ENCODE measurements around the gene ODF2L.

ODF2L gene

DNA sequence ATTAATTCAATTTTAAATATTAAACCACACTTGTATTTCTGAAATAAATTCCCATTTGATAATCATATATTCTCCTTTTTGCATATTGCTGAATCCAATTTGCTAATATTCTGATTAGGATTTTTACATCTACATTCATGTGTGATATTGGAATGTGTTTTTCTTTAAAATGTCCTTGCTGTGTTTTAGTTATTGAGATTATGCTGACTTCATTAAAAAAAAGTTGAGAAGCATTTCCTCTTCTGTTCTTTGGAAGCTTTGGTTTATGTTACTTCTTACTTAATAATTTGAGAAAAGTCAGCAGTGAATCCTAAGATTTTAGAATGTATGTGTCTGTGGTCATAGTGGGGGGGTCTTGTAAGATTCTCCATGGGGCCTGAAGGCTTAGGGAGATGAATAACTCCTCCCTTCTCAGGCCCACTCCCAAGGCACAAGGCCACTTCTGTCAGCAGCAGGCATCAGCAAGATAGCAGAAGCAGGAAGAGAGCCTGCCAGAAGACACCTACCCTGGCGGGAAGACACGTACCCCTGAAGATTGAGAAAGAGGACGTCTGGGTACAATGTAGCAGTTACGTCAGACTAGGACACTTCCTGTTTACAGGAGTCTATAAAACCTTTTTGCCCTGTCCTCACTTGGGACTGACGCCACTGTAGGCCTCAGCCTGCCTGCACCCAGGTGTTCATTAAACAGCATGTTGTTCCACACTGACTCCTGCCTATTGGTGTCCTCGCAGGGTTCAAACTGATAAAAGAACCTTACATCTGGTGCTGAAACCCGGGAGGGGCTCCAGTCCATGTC lies 56.9 kb downstream of the ODF2L start:
- TF ChIP-seq JUND (IDR thresholded peaks at IDR 0.05; ENCODE audit: low read depth): no peak
- in situ Hi-C loops (cut with HindIII; ENCODE audit: low pct_unique_long_range_greater_than_20kb, low sequenced_read_pairs): no loop called here
- DNase-seq (ENCODE audit: low read depth in 1 of 2, low spot score in 1 of 2): no peak

DNA sequence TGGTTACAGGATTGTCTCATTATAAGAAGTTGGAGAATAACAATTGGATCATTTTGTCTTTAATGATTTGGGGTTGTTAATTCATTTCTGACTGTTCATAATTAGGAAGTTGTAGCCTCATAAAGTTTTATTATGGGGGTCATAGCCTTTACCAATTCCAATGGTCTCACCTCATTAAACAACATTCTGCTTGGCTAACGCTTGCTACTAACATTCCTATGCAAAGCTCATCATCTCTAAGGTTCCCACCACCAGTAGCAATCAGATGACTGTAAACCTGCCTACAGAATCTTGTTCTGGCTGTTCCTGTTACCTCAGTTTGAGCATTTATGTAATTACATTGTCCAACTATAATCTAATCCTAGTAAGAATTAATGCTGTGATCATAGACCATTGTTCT lies 60.2 kb downstream of the ODF2L start:
- in situ Hi-C loops (cut with HindIII; ENCODE audit: low pct_unique_long_range_greater_than_20kb, low sequenced_read_pairs): no loop called here
- DNase-seq (ENCODE audit: low read depth in 1 of 2, low spot score in 1 of 2): no peak
- no peak for TF ChIP-seq JUND (IDR thresholded peaks at IDR 0.05; ENCODE audit: low read depth)

DNA sequence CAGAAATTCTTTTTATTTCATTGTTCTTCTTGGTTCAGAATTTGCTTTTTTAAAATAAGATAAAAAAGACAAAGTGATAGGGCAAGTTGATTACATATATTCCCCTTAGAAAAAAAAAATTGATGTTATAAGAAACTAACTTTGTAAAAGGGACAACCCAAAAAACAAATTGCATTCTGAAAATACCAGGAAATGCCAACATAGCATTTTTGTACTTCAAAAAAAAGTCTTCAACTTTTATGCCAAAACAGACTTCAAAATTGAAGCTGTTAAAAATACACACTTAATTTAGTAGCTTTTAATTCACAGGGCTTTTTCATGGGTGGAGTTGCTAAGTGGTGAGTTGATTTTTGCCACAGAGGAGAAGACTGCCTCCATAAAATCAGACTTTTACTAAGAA lies 70.9 kb downstream of the ODF2L start:
- no peak for DNase-seq (ENCODE audit: low read depth in 1 of 2, low spot score in 1 of 2)
- in situ Hi-C loops (cut with HindIII; ENCODE audit: low pct_unique_long_range_greater_than_20kb, low sequenced_read_pairs): no loop called here
- no peak for TF ChIP-seq JUND (IDR thresholded peaks at IDR 0.05; ENCODE audit: low read depth)

DNA sequence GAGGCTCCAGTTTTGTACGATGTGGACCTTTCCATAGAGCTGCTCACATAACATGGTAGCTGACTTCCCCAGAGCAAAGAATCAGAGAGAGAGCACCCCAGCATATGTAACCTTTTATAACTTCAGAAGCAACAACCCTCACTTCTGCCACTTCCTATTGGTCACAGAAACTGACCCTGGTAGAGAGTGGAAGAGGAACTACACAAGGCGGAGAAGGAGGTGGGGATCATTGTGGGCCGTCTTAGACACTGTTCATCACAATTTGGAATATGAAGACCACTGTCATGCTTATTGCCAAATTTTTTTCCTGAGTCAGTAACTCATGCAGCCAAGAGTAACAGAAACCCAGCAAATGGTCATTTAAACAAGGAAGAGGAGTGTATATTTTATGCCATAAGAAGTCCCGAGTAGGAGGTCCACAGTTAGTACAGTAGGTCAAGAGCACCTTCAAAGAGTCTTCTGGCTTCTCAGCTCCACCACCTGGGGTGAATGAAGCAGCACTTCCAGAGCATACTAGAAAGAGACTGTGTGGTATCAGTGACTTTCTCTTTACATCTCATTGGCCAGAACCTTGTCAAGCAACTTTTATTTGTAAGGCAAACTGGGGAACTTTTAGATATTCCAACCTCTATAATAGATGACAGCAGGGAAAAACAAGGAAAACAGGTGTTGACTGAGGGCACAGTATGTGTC lies 71.8 kb downstream of the ODF2L start:
- no peak for TF ChIP-seq JUND (IDR thresholded peaks at IDR 0.05; ENCODE audit: low read depth)
- DNase-seq (ENCODE audit: low read depth in 1 of 2, low spot score in 1 of 2): no peak
- in situ Hi-C loops (cut with HindIII; ENCODE audit: low pct_unique_long_range_greater_than_20kb, low sequenced_read_pairs): no loop called here

DNA sequence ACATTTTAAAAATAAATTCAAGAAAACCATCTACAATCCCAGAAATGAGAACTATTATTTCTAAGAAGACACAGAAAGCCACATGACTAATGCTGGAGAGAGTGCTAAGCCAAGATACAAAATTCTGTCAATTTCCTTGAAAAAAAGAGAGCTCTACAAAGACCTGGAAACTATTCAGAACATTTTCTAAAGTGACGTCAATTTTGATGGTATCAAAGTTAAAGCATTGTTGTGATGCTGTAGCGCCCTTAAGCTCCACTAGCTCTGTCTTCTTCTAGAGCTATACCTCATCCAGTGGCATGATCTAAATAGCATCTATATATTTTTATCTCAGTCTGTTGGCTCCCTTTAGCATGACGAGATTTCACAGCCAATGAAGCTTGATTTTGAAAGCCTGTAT lies 73.9 kb downstream of the ODF2L start:
- in situ Hi-C loops (cut with HindIII; ENCODE audit: low pct_unique_long_range_greater_than_20kb, low sequenced_read_pairs): no loop called here

DNA sequence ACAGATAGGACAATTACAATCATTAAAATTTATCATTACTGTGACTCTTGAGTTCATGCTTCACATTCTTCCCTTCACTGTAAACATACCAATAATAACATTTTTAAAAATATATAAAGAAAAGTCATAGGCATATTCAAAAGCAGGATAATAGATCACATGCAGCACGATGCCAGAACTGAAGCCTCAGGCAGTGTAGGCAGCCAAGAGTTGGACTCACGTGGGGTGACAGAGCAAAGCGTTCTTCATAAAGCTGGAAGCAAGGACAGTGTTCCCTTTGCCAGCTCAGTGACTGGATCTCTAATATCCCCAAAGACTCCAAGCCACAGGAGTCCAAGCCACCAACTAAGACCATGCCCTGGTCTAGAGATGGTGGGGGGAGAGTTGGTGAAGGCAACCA lies 77.7 kb downstream of the ODF2L start:
- TF ChIP-seq JUND (IDR thresholded peaks at IDR 0.05; ENCODE audit: low read depth): no peak
- DNase-seq (ENCODE audit: low read depth in 1 of 2, low spot score in 1 of 2): no peak
- in situ Hi-C loops (cut with HindIII; ENCODE audit: low pct_unique_long_range_greater_than_20kb, low sequenced_read_pairs): no loop called here

More for the DNA sequence above, 73.9 kb downstream of the ODF2L start:
- no peak for TF ChIP-seq JUND (IDR thresholded peaks at IDR 0.05; ENCODE audit: low read depth)
- no peak for DNase-seq (ENCODE audit: low read depth in 1 of 2, low spot score in 1 of 2)

DNA sequence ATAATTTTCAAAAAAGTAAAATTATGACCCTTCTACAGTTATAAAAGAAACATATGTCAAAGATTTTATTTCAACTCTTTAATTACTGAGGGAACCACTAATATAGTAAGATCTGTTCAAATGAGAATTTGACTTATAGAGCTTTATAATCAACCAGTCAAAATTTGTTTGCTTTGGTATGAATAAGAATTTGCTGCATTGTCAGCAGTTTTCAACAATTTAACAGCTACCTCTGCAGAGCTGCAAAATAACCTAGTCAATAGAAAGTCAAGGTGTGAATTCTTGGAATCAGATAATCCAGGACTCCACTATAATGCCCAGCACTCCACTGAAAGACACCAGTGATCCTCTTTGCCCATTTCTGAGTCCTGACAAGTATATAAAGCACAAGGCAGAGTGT lies 78.2 kb downstream of the ODF2L start:
- no peak for TF ChIP-seq JUND (IDR thresholded peaks at IDR 0.05; ENCODE audit: low read depth)
- in situ Hi-C loops (cut with HindIII; ENCODE audit: low pct_unique_long_range_greater_than_20kb, low sequenced_read_pairs): no loop called here
- no peak for DNase-seq (ENCODE audit: low read depth in 1 of 2, low spot score in 1 of 2)

DNA sequence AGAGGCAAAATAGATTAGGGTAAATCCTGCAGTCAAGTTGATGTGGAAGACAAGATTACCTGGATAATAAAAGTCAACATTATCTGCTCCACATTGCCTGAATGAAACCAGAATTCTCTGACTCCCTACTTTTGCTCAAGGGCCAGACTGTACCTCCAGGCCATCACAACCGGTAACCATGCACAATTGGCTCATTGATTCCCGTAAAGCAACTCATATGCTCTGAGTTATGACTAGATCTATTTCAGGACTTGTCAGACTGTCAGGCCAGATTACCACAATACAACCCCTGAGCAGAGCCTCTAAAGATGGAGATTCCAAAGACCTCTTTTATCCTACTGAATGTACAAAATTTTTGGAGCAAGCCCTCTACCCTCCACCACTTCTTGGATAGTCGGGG lies 90.4 kb downstream of the ODF2L start:
- in situ Hi-C loops (cut with HindIII; ENCODE audit: low pct_unique_long_range_greater_than_20kb, low sequenced_read_pairs): no loop called here
- no peak for DNase-seq (ENCODE audit: low read depth in 1 of 2, low spot score in 1 of 2)
- no peak for TF ChIP-seq JUND (IDR thresholded peaks at IDR 0.05; ENCODE audit: low read depth)

DNA sequence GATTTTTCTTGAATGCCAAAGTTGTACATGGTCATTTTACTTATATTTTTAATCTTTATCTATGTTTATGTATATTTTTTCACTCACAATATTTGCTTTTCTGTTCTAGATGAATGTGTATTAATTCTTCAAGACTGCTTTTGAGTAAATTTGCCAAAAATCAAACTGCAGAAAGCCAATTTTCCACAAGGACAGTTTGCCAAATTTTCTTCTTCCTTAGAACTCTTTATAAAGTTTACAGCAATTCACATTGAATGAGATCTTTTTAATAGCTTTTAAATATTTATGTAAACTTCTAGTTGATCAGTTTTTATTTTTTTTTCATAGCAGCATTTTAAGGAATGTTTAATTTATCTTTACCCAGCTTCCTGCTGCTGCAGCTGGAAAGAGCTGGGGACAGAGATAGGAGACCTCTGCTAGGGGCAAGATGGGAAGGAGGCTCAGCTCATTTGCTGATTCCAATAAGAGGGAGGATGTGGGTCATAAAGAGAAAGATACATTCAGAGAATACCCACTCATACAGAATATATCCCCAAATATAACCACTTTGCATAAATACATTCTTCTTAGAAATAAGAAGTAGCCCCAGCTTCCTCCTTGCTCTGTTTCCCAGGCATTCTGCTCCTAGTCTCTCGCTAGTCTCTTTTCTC lies 93.0 kb downstream of the ODF2L start:
- DNase-seq (ENCODE audit: low read depth in 1 of 2, low spot score in 1 of 2): no peak
- in situ Hi-C loops (cut with HindIII; ENCODE audit: low pct_unique_long_range_greater_than_20kb, low sequenced_read_pairs): no loop called here
- no peak for TF ChIP-seq JUND (IDR thresholded peaks at IDR 0.05; ENCODE audit: low read depth)
